Liver (tissue), 9 donors: ENCODE results near the gene PARP16. TPM values are rescaled to one million over a fixed set of nuclear protein-coding genes. Genes with fewer than 3 reads are reported as not detected.

ENCODE experiments used
- DNase-seq: peaks from one replicate; pipeline ENCODE4 v3.0.0-alpha.2; 2017; ENCODE audit warnings: low spot score
- H3K27ac ChIP-seq, 2 donors: one replicate each; pipeline ENCODE4 v1.7.0; 2013; ENCODE audit warnings: inconsistent platforms in 2 of 2, low read length in 2 of 2, control low read depth in 1 of 2, low read depth in 1 of 2, mild to moderate bottlenecking in 1 of 2
- H3K27me3 ChIP-seq, 4 donors: one replicate each; pipeline versions ENCODE4 v1.6.1 to v1.7.0; 2013; ENCODE audit warnings: low read length in 3 of 4, inconsistent platforms in 1 of 4, mild to moderate bottlenecking in 1 of 4, moderate library complexity in 1 of 4; ENCODE audit not compliant: control insufficient read depth in 4 of 4, insufficient read depth in 4 of 4
- H3K36me3 ChIP-seq, 4 donors: one replicate each; pipeline versions ENCODE4 v1.6.1 to v1.7.0; 2013; ENCODE audit warnings: low read length in 3 of 4, mild to moderate bottlenecking in 3 of 4, low read depth in 1 of 4, moderate library complexity in 1 of 4; ENCODE audit not compliant: control insufficient read depth in 4 of 4, insufficient read depth in 3 of 4
- H3K4me1 ChIP-seq, 4 donors: one replicate each; pipeline versions ENCODE4 v1.6.1 to v1.7.0; 2013; ENCODE audit warnings: low read length in 3 of 4, mild to moderate bottlenecking in 3 of 4, moderate library complexity in 1 of 4; ENCODE audit not compliant: control insufficient read depth in 4 of 4, insufficient read depth in 4 of 4
- H3K4me3 ChIP-seq, 3 donors: one replicate each; pipeline versions ENCODE4 v1.6.1 to v1.7.0; 2013; ENCODE audit warnings: low read length in 3 of 3, control low read depth in 1 of 3, low read depth in 1 of 3, mild to moderate bottlenecking in 1 of 3
- H3K9ac ChIP-seq, 2 donors: one replicate each; pipeline ENCODE4 v1.7.0; 2013; ENCODE audit warnings: low read length in 2 of 2, mild to moderate bottlenecking in 2 of 2, moderate library complexity in 2 of 2, control low read depth in 1 of 2, low read depth in 1 of 2
- H3K9me3 ChIP-seq, 4 donors: one replicate each; pipeline versions ENCODE4 v1.6.1 to v1.7.0; 2013; ENCODE audit warnings: low read length in 3 of 4; ENCODE audit not compliant: control insufficient read depth in 4 of 4
- ATF3 ChIP-seq: IDR thresholded peaks from 2 replicates; pipeline ENCODE4 v1.6.1; 2016; ENCODE audit warnings: antibody characterized with exemption
- CTCF ChIP-seq: fragments of 150-350 bp; IDR thresholded peaks from 2 replicates; pipeline ENCODE4 v1.5.1; 2017; ENCODE audit warnings: improper control_type of control experiment, low read depth, low read length; ENCODE audit not compliant: missing input control
- FOXA1 ChIP-seq: IDR thresholded peaks from 2 replicates; pipeline ENCODE4 v1.6.1; 2016; ENCODE audit warnings: antibody characterized with exemption
- FOXA2 ChIP-seq: IDR thresholded peaks from 2 replicates; pipeline ENCODE4 v1.6.1; 2016; ENCODE audit warnings: antibody characterized with exemption
- GABPA ChIP-seq, 2 donors: IDR thresholded peaks in 1 of 2; conservative IDR thresholded peaks in 1 of 2; 2 replicates each; pipeline ENCODE4 v1.6.1; 2016; ENCODE audit warnings: antibody characterized with exemption in 2 of 2, mild to moderate bottlenecking in 1 of 2, moderate library complexity in 1 of 2
- HNF4A ChIP-seq, 2 donors: conservative IDR thresholded peaks; 2 replicates each; pipeline ENCODE4 v1.6.1; 2016; ENCODE audit warnings: antibody characterized with exemption in 2 of 2, mild to moderate bottlenecking in 2 of 2
- HNF4G ChIP-seq: IDR thresholded peaks from 2 replicates; pipeline ENCODE4 v1.6.1; 2016; ENCODE audit warnings: antibody characterized with exemption
- JUND ChIP-seq, 2 donors: IDR thresholded peaks; 2 replicates each; pipeline ENCODE4 v1.6.1; 2016; ENCODE audit warnings: antibody characterized with exemption in 2 of 2
- MAX ChIP-seq: IDR thresholded peaks from 2 replicates; pipeline ENCODE4 v1.6.1; 2016; ENCODE audit warnings: antibody characterized with exemption
- NR2F2 ChIP-seq: IDR thresholded peaks from 2 replicates; pipeline ENCODE4 v1.6.1; 2016; ENCODE audit warnings: antibody characterized with exemption
- RAD21 ChIP-seq, 2 donors: IDR thresholded peaks; 2 replicates each; pipeline ENCODE4 v1.6.1; 2016; ENCODE audit warnings: antibody characterized with exemption in 2 of 2, mild to moderate bottlenecking in 2 of 2
- RXRA ChIP-seq, 2 donors: IDR thresholded peaks; 2 replicates each; pipeline ENCODE4 v1.6.1; 2017 to 2018; ENCODE audit warnings: antibody characterized with exemption in 2 of 2, mild to moderate bottlenecking in 1 of 2
- SP1 ChIP-seq: IDR thresholded peaks from 2 replicates; pipeline ENCODE4 v1.6.1; 2018; ENCODE audit warnings: antibody characterized with exemption, mild to moderate bottlenecking
- YY1 ChIP-seq: IDR thresholded peaks from 2 replicates; pipeline ENCODE4 v1.6.1; 2016; ENCODE audit warnings: antibody characterized with exemption, mild to moderate bottlenecking
- WGBS: extraction: QIAGEN DNeasy Blood & Tissue Kit; methylation state at CpG from one replicate; pipeline ENCODE4 v1.1.7; 2013; 5-methylcytosine and 5-hydroxymethylcytosine counted together
- polyA plus RNA-seq, 2 donors: library from polyadenylated mRNA; stranded (reverse) in 1 of 2; unstranded in 1 of 2; fragments of 200-250 nt in 1 of 2; fragments of >200 nt in 1 of 2; fragmentation: Nextera tagmentation in 1 of 2; extraction: Ambion mirVana in 1 of 2; gene quantifications; one replicate each; pipeline versions ENCODE4 v1.2.1 to v1.2.3, GENCODE V29; 2013 to 2015
- total RNA-seq, 2 donors: library from RNA; depleted of rRNA; stranded (reverse); fragments of >200 nt; gene quantifications; one replicate each; pipeline ENCODE4 v1.2.3, GENCODE V29; 2014
- TF ChIP-seq, protein P1 (sequence below): IDR thresholded peaks from 2 replicates; pipeline ENCODE4 v1.6.1; 2016; ENCODE audit warnings: antibody characterized with exemption, mild to moderate bottlenecking
- donor health status: healthy.
- donor health status: healthy.
- donor health status: healthy.
- donor health status: healthy.
- donor health status: healthy.

PARP16 gene
- total and polyA plus RNA-seq, 4 donors: 4.0 to 6.9 (median 5.7) TPM

DNA sequence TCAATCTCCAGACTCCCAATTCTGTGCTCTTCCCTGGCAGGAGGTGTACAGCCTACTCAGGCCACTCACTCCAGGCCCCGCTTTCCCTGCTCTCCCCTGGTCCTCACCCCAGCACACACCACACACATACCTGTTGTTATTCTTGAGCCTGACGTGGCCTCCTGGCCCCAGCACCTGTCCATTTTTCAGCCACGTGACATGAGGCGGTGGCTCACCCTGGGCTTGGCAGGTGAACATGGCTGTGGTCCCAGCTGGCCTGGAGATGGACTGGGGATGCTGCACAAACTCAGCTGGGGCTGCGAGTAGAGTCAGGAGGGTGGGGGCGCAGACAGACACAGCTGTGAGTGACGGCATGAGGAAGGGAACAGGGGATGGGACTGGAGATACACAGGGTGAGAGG, 45.1 kb upstream of the PARP16 start:
- no peaks in the 10 kb centered on the region for H3K27me3 ChIP-seq
- DNase-seq: no peak
- H3K4me3 ChIP-seq: no peak overlapping the region
- no peak overlapping the region for H3K27ac ChIP-seq
- H3K4me1 ChIP-seq: no peaks in the 10 kb centered on the region
- TF ChIP-seq SP1 (no peak), MAX (no peak), RXRA (IDR thresholded peaks at IDR 0.05) (no peak), JUND (IDR thresholded peaks at IDR 0.05) (no peak)
- no peaks in the 10 kb centered on the region for H3K9me3 ChIP-seq
- H3K9ac ChIP-seq: no peak overlapping the region
- WGBS: 87% methylated on average over 6 of the region's 7 CpGs
- H3K36me3 ChIP-seq: no peaks in the 10 kb centered on the region

DNA sequence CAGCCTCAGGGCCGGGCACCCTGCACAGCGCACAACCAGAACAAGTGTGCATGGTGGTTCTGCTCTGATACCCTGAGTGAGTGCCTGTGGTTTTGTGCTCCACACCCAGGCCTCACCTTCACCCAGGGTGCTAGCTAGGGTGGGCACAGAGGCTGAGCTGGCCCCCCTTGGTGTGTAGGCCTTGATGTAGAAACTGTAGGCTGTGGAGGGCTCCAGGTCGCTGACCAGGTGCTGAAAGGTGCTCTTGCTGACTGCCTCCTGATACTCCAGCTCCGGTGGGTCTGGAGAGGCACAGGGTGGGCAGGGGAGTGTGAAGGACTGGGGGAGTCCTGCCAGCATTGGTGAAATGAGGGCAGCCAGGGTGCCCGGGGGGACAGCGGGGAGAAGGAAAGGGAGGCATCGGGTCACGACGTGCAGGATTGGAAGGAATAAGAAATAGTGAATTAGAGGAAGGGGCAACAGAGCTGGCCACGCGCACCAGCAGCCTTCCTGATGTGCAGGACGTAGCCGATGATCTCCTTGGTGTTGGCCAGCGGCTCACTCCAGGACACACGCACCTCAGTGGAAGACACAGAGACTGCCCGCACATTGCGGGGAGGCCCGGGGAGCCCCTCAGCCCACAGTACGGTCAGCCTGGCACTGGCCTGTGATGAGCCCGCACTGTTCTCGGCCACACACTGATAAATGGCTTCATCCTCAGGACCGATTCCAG, 44.4 kb upstream of the PARP16 start:
- no peaks in the 10 kb centered on the region for H3K36me3 ChIP-seq
- no peak for DNase-seq
- H3K9me3 ChIP-seq: no peaks in the 10 kb centered on the region
- no peaks in the 10 kb centered on the region for H3K4me1 ChIP-seq
- H3K4me3 ChIP-seq: no peak overlapping the region
- no peak overlapping the region for H3K27ac ChIP-seq
- 94% methylated on average over 22 of the region's 22 CpGs for WGBS
- H3K27me3 ChIP-seq: no peaks in the 10 kb centered on the region
- no peak overlapping the region for H3K9ac ChIP-seq
- no peak for TF ChIP-seq YY1
- no peak for TF ChIP-seq RAD21 (IDR thresholded peaks at IDR 0.05)
- no peak for TF ChIP-seq HNF4A (conservative IDR thresholded peaks at IDR 0.05)
- TF ChIP-seq GABPA (IDR thresholded peaks at IDR 0.05 in 1 of 2, conservative IDR thresholded peaks at IDR 0.05 in 1 of 2): no peak
- no peak for TF ChIP-seq ATF3
- TF ChIP-seq FOXA2: no peak
- TF ChIP-seq, protein P1, sequence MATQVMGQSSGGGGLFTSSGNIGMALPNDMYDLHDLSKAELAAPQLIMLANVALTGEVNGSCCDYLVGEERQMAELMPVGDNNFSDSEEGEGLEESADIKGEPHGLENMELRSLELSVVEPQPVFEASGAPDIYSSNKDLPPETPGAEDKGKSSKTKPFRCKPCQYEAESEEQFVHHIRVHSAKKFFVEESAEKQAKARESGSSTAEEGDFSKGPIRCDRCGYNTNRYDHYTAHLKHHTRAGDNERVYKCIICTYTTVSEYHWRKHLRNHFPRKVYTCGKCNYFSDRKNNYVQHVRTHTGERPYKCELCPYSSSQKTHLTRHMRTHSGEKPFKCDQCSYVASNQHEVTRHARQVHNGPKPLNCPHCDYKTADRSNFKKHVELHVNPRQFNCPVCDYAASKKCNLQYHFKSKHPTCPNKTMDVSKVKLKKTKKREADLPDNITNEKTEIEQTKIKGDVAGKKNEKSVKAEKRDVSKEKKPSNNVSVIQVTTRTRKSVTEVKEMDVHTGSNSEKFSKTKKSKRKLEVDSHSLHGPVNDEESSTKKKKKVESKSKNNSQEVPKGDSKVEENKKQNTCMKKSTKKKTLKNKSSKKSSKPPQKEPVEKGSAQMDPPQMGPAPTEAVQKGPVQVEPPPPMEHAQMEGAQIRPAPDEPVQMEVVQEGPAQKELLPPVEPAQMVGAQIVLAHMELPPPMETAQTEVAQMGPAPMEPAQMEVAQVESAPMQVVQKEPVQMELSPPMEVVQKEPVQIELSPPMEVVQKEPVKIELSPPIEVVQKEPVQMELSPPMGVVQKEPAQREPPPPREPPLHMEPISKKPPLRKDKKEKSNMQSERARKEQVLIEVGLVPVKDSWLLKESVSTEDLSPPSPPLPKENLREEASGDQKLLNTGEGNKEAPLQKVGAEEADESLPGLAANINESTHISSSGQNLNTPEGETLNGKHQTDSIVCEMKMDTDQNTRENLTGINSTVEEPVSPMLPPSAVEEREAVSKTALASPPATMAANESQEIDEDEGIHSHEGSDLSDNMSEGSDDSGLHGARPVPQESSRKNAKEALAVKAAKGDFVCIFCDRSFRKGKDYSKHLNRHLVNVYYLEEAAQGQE: no peak
- TF ChIP-seq NR2F2: no peak
- no peak for TF ChIP-seq CTCF
- no peak for TF ChIP-seq FOXA1
- TF ChIP-seq HNF4G: no peak
